Measurements from ENCODE around the gene PHC1. TPM values are rescaled to one million over a fixed set of nuclear protein-coding genes. Genes with fewer than 3 reads are reported as not detected.

The PHC1 gene
- total RNA-seq, 4 donors from 2014 or later = 22.7 to 52.0 (median 42.1) TPM

GRCh38 chr12:8912914-8913313 is 1.4 kb upstream of the PHC1 start:
- whole genome bisulfite sequencing, 2 donors (ENCODE audit: low coverage in 1 of 2) = 29 to 31% methylated on average over 8 to 9 of the region's 9 CpGs
- ATAC-seq = no peak
- Histone ChIP-seq H3K36me3 (no peaks in the 10 kb centered on the region), H3K27me3 (no peaks in the 10 kb centered on the region), H3K9me3 (no peaks in the 10 kb centered on the region), H3K4me3 (peak overlapping the region in 1 of 2 donors; percentile 77), H3K4me1 (peaks cover 8 to 41% (median 9%) of the 10 kb centered on the region in 3 donors), H3K27ac (peak overlapping the region; percentile 80 to 94 (median 92))
- TF ChIP-seq POLR2AphosphoS5 (IDR thresholded peaks at IDR 0.05) (no peak), CTCF (IDR thresholded peaks at IDR 0.05) (peak in 2 of 4 experiments; percentile 19 to 22)

- ATAC-seq = no peak
- Histone ChIP-seq H3K4me1 (peaks cover 8 to 41% (median 9%) of the 10 kb centered on the region in 3 donors), H3K9me3 (no peaks in the 10 kb centered on the region), H3K27me3 (no peaks in the 10 kb centered on the region), H3K27ac (peak overlapping the region; percentile 80 to 94 (median 92)), H3K36me3 (peaks cover 0 to 5% of the 10 kb centered on the region in 2 donors), H3K4me3 (peak overlapping the region; percentile 77 to 90)
- WGBS, 2 donors (ENCODE audit: low coverage in 1 of 2) = 0 to 7% methylated on average over 6 of the region's 6 CpGs
- no peak for TF ChIP-seq CTCF (IDR thresholded peaks at IDR 0.05)
- TF ChIP-seq POLR2AphosphoS5 (IDR thresholded peaks at IDR 0.05) = no peak
- no peak for TF ChIP-seq POLR2A (IDR thresholded peaks at IDR 0.05)
- TF ChIP-seq EP300 (IDR thresholded peaks at IDR 0.05) = no peak
Observed at GRCh38 chr12:8913702-8914032, 642 bp upstream of the PHC1 start.

- TF ChIP-seq CTCF (IDR thresholded peaks at IDR 0.05) = no peak
- peak; percentile 62 for ATAC-seq
- H3K27ac ChIP-seq = peak overlapping the region; percentile 21 to 94 (median 92)
- H3K9me3 ChIP-seq = no peaks in the 10 kb centered on the region
- 1 to 8% methylated on average over 6 to 15 of the region's 35 CpGs for WGBS, 2 donors (ENCODE audit: low coverage in 1 of 2)
- H3K4me1 ChIP-seq = peaks cover 8 to 41% (median 9%) of the 10 kb centered on the region in 3 donors
- H3K4me3 ChIP-seq = peak overlapping the region; percentile 77 to 90
- H3K27me3 ChIP-seq = no peaks in the 10 kb centered on the region
- H3K36me3 ChIP-seq = peaks cover 0 to 18% of the 10 kb centered on the region in 2 donors
Observed at GRCh38 chr12:8914716-8915526, 612 bp downstream of the PHC1 start.

GRCh38 chr12:8916154-8916553 is 1.8 kb downstream of the PHC1 start:
- no peak for ATAC-seq
- peaks cover 8 to 41% (median 9%) of the 10 kb centered on the region in 3 donors for H3K4me1 ChIP-seq
- no peak for TF ChIP-seq CTCF (IDR thresholded peaks at IDR 0.05)

GRCh38 chr12:8917031-8917430 is 2.7 kb downstream of the PHC1 start:
- Histone ChIP-seq H3K9me3 (no peaks in the 10 kb centered on the region), H3K27me3 (no peaks in the 10 kb centered on the region), H3K4me1 (peaks cover 8 to 41% (median 9%) of the 10 kb centered on the region in 3 donors), H3K36me3 (peaks cover 0 to 37% of the 10 kb centered on the region in 2 donors), H3K4me3 (no peak overlapping the region), H3K27ac (no peak overlapping the region)
- TF ChIP-seq POLR2A (IDR thresholded peaks at IDR 0.05) (no peak), CTCF (IDR thresholded peaks at IDR 0.05) (no peak), EP300 (IDR thresholded peaks at IDR 0.05) (no peak), POLR2AphosphoS5 (IDR thresholded peaks at IDR 0.05) (no peak)
- WGBS, 2 donors (ENCODE audit: low coverage in 1 of 2) = 70 to 89% methylated on average over 3 of the region's 3 CpGs
- no peak for ATAC-seq

More at GRCh38 chr12:8916154-8916553, 1.8 kb downstream of the PHC1 start:
- Histone ChIP-seq H3K27ac (no peak overlapping the region), H3K36me3 (peaks cover 0 to 29% of the 10 kb centered on the region in 2 donors), H3K9me3 (no peaks in the 10 kb centered on the region), H3K4me3 (no peak overlapping the region), H3K27me3 (no peaks in the 10 kb centered on the region)
